NCI-H510A treated with DMSO at 0.1 percent for 48 hours (cell line): Measurements from ENCODE around the gene RREB1.
"Not testable (repeated sequence)": the region's sequence is repeated elsewhere in the genome, so short reads cannot be mapped to it uniquely, and the experiment has no call there.

Experiments used
- DNase-seq: peaks from one replicate; lab custom pipeline; 2025; lab: John Stamatoyannopoulos, UW

The RREB1 gene

DNA sequence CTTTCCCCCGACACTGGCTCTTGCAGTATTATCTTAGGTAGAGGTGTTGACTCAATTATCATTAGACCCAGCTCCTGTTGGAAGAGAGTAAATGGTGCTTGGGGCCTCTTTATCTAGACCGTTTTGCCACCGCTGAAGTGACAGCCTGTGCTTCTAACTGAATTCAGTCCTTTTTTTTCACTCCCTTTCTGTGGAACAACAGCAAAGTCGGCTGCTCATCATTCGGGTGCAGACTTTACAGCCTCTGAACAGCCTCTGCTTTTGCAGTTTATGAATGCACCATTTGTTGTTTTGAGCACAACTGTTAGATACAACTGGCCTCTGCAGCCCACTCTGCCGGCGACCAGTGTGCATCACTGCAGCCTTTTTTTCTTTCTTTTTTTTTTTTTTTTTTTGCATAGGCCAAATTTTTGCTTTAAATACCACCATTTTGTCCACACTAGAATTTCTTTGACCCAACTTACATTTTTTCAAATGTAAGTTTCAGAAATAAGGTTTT lies 35.8 kb downstream of the RREB1 start:
- DNase-seq: no peak

DNA sequence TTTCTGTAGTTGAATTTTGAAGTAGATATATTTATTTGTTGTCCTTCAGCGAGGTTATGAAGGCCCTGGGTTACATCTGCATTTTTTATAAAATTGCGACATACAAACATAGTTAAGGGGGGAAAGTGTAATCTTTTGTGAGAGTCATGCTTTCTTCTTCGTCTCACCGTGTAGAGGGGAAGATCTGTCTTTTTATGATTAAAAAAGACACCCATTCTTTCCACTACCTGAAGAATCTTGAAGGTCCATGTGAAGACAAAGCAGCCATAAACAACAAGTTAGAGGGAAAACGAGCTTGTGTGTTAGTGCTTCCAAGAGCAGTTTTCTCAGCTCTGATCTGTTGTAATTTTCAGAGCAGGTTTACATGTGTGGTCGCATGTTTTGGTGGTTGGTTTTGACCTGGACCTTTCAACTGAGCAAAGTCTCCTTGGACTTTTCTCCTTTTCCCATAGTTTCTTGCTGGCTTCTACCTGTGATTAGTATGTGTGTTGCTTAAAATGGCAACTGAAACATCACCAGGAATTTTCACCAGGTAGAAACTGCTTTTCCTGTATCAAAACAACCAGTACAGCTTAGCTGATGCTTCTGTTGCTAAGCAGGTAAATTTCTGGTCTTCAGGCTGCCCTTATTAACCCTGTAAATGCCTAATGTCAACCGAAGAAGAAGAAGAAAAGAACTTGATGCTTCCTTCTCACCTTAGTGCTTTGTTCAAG lies 37.3 kb downstream of the RREB1 start:
- DNase-seq: peak; percentile 50

DNA sequence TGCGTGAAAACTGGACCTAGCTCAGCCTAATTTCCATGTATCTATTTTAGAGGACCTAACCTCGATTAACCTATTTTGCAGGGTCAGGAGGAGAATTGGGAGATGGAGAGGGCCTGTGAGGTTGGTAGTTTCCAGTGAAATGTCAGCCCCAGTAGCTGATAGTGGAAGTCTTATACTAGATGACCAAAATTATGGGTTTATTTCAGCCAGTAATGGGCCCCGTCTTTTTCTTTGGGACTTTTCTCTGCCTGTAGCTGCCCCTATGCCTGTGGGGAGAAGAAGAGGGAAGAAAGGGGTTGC lies 37.8 kb downstream of the RREB1 start:
- no peak for DNase-seq

GRCh38 chr6:7145885-7146828 lies 38.4 kb downstream of the RREB1 start:
- peak; percentile 72 for DNase-seq

- no peak for DNase-seq
Observed at GRCh38 chr6:7147051-7147671, 39.4 kb downstream of the RREB1 start.

- no peak for DNase-seq
Observed at GRCh38 chr6:7148100-7148822, 40.5 kb downstream of the RREB1 start.

DNA sequence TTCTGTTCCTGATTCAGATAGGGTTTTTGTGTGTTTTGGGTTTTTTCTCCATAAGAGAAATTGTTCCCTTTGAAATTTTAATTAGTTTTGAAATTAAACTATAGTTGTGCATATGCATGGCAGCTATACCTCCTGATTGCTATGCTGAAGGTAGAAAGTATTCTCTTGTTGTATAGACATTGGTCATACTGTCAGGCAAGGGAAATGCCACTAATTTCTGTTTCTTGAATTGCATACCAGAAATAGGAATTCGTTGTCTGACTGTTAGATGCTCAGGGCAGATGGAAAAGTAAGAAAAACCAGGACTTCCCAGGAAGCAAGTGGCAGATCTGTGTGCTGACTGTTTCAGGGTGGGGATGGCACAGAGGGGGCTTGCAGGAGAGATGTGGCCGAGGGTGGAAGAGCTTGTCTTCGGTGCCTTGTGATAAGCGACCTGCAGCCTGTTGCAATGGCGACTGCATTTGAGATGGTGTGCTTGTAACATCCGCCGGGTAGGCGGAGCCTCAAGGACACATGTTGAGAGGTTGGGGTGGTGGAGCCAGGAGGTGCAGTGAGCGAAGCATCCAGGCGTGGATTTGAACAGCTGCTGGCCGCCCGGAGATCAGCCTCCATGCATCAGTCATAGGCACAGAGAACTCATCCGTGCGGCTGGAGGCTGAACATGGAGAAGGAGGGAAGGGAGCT lies 42.8 kb downstream of the RREB1 start:
- DNase-seq: peak; percentile 81

- no peak for DNase-seq
Observed at GRCh38 chr6:7151381-7151780, 43.6 kb downstream of the RREB1 start.

GRCh38 chr6:7152462-7152861 lies 44.7 kb downstream of the RREB1 start:
- no peak for DNase-seq

GRCh38 chr6:7153789-7154188 lies 46.0 kb downstream of the RREB1 start:
- peak; percentile 24 for DNase-seq

DNA sequence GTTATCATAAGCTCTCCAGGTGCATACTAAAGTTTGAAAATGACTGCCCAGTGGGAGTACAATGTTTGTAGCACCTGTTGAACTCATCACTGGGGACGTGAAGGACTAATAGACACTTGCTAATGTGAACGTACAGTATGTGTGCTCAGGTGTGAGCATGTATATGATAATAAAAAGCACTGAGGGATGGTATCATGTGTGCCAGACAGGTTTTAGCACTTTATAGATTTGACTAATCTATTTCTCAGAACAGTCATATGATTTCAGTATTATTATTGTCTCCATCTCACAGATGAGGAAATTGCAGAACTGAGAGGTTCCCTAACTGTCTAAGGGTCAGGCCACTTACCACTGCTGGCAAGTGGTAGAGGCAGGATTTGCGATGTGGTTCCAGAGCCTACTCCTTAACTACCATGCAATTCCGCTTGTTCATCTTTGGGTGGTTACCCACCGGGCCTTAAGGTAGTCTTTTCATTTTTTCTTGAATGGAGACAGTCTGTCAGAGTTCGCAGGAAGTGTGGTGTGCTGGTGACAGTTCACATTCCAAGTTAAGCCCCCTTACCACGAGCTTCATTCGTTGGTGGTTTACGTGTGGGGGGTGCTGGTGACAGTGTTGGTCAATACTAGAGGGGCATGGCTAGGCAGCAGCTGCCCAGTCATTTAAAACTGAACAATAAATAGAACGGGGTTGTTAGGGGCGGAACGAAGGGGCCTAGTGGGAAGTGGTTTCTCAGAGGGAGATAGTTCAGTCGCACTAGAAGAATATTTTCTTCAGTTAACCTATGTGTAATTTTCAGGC lies 46.8 kb downstream of the RREB1 start:
- no peak for DNase-seq

GRCh38 chr6:7155871-7156579 lies 48.3 kb downstream of the RREB1 start:
- no peak for DNase-seq

DNA sequence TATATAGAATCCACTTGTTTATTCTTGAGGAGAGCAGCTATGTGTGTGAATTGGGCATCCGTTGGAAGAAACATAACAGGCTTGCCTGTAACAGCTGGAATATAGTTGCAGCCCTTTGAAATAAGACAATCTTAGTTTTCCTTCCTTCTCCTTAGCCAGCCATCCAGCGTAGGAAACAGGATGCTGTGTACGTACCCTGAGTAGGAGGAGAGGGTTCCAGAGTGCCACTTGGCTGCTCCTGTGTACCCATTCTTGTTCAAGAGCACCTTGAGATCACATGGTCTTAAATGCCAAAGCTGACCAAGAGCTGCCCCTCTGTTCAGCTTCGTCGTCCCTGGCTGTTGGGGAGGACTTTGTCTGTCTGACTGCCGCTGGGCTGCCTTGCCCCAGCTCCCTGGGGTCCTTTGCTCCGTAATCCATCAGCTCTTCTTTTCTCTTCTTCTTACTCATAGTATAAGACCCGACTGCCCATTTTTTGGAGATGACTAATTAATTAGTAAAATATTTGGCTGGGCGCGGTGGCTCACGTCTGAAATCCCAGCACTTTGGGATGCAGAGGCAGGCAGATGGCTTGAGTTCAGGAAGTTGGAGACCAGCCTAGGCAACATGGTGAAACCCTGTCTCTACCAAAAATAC lies 49.0 kb downstream of the RREB1 start:
- no peak for DNase-seq

DNA sequence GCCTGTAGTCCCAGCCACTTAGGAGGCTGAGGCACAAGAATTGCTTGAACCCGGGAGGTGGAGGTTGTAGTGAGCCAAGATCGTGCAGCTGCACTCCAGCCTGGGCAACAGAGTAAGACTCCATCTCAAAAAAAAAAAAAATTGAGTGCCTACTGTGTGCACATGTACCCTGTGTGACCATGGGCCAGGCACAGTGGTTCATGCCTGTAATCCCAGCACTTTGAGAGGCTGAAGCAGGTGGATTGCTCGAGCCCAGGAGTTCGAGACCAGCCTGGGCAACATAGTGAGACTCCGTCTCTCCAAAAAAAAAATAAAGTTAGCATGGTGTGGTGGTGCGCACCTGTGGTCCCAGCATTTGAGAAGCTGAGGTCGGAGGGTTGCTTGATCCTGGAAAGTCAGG lies 49.5 kb downstream of the RREB1 start:
- DNase-seq: not testable (repeated sequence)

DNA sequence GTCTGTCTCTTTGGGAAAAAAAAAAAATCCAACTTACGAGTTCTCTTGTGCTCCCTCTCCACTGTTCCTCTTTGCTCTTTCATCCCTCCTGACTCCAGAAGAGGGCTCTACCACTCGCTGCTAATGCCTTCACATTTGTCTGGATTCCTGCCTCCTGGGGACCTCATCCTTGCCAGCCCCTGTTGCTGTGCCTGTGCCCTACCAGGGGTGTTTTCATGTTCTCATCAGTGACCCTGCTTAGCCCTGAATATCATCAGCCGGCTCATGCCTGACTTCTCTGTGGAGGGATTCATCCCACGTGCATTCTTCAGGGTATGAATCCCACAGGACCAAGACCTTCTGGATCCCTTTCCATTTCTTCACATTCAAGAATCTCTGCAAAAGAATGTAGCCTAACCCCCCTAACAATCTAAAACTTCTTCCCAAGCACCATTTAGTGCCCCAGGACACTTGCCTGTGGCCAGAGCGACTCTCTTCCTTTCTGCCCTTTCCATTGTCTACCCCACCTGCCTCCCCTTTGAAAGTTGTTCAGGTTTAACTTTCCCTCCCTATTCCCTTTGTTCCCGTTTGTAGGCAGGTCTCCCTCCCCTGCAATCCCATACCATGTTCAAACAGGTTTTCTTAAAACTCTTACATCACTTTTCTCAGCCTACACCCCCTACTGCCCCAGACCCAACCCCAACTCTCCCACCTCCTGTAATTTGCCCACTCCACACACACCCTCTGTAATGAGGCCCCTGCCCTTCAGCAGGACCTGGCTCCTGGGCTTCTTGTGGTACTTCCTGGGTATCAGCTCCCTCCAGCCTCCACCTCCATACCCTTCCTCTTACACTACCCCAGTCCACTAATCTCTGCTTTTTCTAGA lies 50.2 kb downstream of the RREB1 start:
- no peak for DNase-seq

GRCh38 chr6:7159790-7160525 lies 52.2 kb downstream of the RREB1 start:
- no peak for DNase-seq

DNA sequence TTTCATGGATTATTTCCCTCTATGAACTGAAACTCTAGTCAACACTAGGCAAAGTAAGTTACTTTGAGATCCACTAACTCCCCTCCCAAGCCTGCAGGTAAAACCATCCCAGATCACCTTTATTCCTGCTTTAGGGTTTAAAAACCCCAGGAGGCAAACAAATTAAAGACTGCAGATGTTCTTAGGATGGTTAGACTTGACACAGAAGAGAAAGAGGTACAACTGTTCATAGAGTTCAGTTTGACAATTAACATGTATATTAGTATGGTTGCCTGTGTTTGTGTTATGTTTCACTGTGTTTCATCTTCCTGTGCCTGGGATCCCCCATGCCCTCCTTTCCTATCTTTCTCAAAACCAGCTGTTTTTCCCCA lies 53.5 kb downstream of the RREB1 start:
- DNase-seq: no peak

DNA sequence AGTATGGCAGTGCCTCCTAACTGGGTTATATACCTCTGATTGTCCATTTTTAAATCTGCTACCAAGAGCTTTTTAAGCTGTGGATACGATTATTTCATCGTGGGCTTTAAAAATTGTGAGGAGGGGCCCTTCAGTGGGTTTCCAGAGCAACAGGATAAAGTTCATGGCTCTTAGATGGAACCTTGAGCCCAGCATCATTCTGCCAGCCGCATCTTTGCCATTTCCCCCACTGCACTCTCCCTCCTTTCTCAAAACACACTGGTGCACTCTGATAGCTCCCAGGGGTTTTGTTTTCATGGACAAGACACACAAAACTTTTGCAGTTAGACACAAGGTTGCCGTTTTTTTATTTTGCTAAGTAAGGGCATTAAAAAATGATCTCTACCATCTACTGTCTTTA lies 54.1 kb downstream of the RREB1 start:
- DNase-seq: no peak
